ENCODE results near the gene CNTN5.

The CNTN5 gene

DNA sequence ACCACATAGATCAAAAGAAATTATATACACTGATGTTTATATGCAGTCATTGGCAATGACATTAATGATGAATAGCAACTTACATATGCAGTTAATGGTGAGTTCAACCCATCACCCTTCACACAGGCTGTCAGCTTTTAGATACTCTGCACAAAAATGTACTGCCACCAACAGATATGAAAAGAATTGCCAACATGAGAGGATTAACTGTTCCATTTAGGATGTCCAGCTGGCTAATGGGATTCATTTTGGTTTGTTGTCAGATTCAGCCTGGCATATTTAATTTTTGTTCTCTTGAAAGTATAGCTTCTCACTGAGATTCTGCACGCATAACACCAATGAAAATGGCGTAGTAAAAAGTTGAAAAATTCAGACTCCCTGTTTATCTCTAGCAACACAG is 1112.4 kb downstream of the CNTN5 start:
- peak; percentile 3 to 42 for DNase-seq

DNA sequence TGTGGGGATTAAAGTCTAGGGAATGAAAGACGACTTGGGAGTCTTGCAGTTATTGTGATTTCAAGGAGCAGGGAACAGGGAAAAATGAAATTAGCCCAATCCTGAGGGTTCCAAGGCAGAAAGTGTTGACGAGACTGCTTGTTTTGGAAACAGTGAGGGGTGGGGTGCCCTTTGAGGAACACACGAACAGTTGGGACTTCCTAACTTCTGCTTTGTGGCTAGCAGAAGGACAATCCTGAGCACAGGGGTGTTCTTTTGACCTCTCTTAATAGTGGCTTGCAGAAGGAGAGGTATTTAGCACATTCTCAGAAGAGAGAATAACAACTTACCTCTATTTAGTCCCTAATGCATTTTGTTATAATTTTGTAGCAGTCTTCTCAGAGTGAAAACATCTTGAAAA is 1120.5 kb downstream of the CNTN5 start:
- DNase-seq: no peak

DNA sequence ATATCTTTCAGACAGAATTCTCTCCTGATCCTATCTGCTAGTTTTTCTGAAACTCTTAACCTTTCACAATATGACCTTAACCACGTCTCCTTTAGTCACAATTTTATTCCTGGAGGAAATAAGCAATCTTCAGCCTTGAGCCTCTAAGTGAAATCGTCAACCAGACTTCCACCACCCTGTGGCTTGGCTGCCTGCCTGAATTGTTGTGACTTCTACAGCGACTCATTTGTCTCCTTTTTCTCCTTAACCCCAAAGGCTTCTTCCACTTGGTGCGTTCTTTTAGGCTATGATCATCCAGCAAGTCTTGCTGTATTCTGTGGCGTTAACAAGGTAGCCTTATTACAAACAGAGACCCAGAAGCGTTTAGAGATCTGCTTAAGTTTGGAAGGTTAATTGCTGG is 1131.2 kb downstream of the CNTN5 start:
- no peak for DNase-seq

- no peak for DNase-seq
These were observed 1132.0 kb downstream of the CNTN5 start for GRCh38 chr11:100152766-100153165.

- no peak for DNase-seq
These were observed 1142.7 kb downstream of the CNTN5 start for GRCh38 chr11:100163471-100163870.

DNA sequence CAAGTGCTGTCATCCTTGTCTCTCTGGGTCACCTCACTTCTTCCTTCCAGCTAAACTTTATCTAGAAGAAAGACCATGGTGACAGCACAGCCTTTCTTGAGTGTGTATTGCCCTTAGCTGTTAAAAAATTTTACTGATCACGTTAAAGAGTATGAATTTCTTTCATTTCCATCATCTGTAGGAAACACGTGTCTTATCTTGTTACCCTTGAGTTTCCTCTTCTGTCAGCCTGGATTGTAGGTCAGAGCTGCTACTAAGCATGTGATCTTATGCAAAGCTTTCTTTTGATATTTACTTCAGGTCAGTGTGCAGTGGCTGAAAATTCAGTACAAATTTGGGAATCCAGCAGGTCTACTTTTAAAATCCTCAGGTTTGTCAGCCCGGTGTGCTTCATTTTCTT is 1154.1 kb downstream of the CNTN5 start:
- DNase-seq: no peak

- DNase-seq: no peak
These were observed 1155.7 kb downstream of the CNTN5 start for GRCh38 chr11:100176456-100176855.

DNA sequence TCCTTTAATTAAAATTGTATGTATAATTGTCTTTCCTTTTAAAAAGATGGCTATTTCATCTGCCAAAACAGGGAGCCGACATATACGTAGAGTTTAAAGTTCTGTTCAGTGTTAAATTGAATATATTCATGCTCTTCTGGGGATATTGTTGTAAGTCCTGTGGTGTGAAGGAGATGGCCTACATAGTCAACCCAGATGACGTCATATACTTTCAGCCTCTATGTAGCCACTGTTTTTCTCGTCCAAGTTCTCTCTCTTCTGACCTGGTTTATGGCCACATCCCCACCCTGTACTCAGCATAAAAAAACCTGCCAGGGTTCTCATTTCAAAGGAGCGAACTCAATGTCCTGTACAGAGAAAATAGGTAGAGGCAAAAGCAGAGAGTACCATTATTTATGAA is 1156.9 kb downstream of the CNTN5 start:
- no peak for DNase-seq

DNA sequence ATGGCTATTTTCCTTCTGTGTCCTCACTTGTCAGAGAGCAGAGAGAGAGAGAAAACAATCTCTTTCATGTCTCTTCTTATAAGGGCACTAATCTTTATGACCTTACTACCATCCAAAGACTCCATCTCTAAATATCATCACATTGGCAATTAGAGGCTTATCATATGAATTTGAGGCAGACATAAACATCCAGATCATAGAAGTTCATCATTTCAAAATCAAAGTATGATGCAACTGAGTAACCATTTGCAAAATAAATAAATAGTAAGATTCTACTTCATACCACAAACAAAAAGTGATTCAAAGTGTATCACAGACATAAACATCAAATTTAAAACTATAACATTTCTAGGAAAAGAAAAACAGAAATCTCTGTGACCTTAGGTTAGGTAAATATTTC is 1161.6 kb downstream of the CNTN5 start:
- no peak for DNase-seq

DNA sequence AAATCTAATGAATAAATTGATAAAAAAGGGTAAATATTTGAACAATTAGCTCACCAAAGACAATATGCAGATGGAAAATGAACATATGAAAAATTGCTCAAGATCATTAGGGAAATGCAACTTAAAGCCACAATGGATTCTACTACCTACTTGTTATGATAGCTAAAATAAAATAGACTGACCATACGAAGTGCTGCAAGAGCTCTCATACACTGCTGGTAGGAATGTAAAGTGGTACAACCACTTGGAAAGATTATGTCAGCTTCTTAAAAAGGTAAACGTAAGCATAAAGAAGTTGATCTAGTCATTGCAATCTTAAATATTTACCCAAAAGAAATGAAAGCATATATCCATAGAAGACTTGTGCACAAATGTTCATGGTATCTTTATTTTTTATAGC is 1162.2 kb downstream of the CNTN5 start:
- DNase-seq: no peak

- DNase-seq: no peak
These were observed 1164.8 kb downstream of the CNTN5 start for GRCh38 chr11:100185588-100185987.

GRCh38 chr11:100188137-100188783 is 1167.5 kb downstream of the CNTN5 start:
- no peak for DNase-seq

- DNase-seq: no peak
These were observed 1169.6 kb downstream of the CNTN5 start for GRCh38 chr11:100190395-100190794.

DNA sequence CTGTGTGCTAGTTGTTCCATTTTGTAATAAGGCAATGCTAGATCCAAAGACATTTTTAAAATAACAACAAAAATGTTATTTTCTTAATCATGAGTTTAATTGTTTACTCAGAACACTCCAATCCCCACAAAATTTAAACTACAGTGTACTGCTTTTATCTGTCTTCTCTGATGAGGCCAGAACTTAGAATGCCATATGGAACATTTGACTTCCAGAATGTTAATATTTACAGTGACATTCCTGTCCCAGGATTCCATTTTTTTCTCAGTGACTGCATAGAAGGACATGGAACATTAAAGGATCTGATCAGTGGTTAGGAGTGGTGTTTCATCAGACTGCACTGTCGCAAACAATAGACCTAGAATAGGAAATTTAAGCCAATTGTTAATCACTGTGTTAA is 1171.4 kb downstream of the CNTN5 start:
- DNase-seq: no peak

GRCh38 chr11:100203789-100204188 is 1183.0 kb downstream of the CNTN5 start:
- DNase-seq: no peak

DNA sequence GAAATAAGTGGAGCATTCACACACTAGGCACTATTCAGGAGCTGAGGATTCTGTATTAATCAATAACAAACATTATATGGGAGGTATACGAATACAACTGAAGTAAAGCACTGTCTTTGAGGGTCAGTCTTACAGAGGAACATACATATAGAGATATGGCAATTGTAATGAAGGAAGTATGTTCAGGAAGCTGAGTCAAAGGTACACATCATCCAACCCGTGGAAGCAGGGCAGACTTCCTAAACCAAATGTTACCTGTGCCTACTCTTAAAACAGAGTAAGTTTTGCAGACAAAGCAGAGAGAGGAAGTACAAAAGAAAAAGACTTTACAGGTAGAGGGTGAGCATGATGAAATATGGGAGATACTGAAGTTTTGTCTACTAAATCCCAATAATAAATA is 1185.2 kb downstream of the CNTN5 start:
- DNase-seq: no peak

DNA sequence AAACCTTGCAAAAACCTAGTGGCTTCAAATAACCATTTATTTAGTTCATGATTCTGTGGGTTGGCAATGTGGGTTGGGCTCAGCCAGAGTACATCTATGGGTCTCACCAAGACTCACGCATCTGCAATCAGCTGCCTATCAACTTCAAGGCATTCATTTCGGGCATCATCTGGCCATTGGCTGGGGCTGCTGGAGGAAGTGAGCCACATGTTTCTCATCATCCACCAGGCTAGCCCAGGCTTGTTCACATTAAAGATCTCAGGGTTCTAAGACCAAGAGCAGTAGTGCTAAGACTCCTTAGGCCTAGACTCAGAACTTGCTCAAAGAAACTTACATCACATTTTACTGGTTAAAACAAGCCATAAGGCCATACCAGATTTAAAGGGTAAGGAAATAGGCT is 1187.5 kb downstream of the CNTN5 start:
- no peak for DNase-seq

DNA sequence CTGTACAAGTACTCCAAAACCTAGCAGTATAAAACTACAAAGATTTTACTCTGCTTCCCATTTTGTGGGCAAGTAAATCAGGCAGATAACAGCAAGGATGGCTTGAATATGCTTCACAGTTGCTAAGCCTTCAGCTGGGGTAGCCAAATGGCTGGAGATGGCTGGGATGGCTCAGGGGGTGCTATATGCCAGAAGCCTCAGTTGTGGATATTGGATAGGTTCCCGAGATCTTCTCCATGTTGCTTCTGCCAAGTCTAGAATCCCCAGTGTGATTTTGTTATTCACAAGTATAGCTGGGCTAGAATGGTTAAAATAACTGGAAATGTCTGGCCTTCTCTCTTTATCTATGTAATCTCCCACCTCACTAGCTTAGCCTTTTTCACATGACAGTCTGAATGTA is 1194.0 kb downstream of the CNTN5 start:
- DNase-seq: no peak

- DNase-seq: no peak
These were observed 1200.1 kb downstream of the CNTN5 start for GRCh38 chr11:100220801-100221200.

- no peak for DNase-seq
These were observed 1201.0 kb downstream of the CNTN5 start for GRCh38 chr11:100221791-100222190.

DNA sequence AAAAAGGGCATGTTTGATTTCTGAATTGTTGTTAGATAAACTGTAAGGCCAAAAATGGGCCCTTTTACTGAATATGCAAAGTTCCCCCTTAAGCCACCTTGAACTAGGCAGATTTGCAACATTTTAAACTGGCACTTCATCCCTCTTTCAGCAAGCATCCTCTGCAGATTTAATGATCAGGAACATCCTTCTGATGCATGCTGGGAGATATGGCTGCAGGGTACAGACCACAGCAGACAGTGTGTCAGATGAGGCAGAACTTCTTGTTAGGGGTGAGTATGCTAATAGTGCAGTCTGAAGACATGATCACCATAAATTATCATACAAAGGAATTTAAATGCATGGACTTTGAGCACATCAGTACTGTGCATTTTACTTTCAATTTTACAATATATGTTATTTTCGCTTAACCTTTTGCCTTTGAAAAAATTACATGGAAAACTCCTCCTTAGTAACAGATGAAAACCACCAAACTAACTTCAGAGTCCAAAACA is 1203.8 kb downstream of the CNTN5 start:
- DNase-seq: no peak

GRCh38 chr11:100229086-100229485 is 1208.3 kb downstream of the CNTN5 start:
- no peak for DNase-seq

DNA sequence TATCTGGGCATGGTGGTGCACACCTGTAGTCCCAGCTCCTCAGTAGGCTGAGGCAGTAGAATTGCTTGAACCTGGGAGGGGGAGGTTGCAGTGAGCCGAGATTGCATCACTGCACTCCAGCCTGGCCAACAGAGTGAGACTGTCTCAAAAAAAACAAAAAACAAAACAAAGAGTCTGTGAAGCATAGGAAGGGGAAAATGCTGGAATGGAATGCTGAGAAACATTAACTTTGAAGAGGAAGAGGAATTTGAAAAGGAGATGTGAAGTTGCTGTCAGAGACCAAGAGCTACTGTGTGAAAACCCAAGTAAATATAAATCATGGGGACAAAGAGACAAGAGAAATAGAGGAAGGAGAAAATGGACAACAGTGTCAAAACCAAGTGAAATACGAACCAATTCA is 1211.3 kb downstream of the CNTN5 start:
- no peak for DNase-seq

- no peak for DNase-seq
These were observed 1214.3 kb downstream of the CNTN5 start for GRCh38 chr11:100235085-100235484.

DNA sequence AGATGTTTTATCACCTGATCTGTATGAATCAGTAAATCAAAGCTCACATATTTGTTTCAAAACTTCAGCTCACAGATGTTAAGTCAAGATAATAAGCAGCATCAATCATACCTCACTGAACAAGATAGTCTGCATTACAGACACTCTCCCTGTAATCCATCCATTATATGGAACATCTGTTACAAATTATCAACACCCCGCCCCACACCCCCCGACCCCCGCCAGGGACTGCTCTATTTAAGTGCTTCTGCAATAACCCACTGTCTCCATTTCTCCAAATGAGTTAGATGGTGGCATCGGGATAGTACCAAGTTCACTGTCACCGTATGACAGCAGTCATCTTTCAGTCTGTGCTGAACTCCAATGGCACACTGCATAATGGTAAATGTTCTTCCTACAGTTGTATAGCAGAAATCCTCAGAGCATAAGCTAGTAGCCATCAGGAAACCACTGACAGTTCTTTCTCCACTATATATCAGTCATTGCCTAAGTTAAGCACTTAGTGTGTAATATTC is 1219.3 kb downstream of the CNTN5 start:
- peak; percentile 25 to 71 for DNase-seq

Measured in NCI-H524 (cell line).